GM21360 (cell line): ENCODE measurements around the gene FA2H.
"Not testable (repeated sequence)": the region's sequence is repeated elsewhere in the genome, so short reads cannot be mapped to it uniquely, and the experiment has no call there.

Source experiments
- ATAC-seq: cut with Tn5 transposase; IDR thresholded peaks from one replicate; pipeline ENCODE4 v1.9.1; 2021; ENCODE audit warnings: mild to moderate bottlenecking, moderate library complexity; ENCODE audit not compliant: unreplicated experiment

Gene FA2H

GRCh38 chr16:74770831-74771526 lies 3.6 kb downstream of the FA2H start:
- no peak for ATAC-seq

GRCh38 chr16:74769586-74770190 lies 4.9 kb downstream of the FA2H start:
- ATAC-seq, result no peak

- ATAC-seq, result no peak
These were observed 6.4 kb downstream of the FA2H start for GRCh38 chr16:74768239-74768638.

GRCh38 chr16:74767749-74768148 lies 6.9 kb downstream of the FA2H start:
- no peak for ATAC-seq

GRCh38 chr16:74766729-74767128 lies 7.9 kb downstream of the FA2H start:
- ATAC-seq, result no peak

- ATAC-seq, result not testable (repeated sequence)
These were observed 10.4 kb downstream of the FA2H start for GRCh38 chr16:74764184-74764583.

GRCh38 chr16:74761665-74762064 lies 13.0 kb downstream of the FA2H start:
- ATAC-seq, result no peak

GRCh38 chr16:74760007-74760767 lies 14.4 kb downstream of the FA2H start:
- ATAC-seq, result no peak

- ATAC-seq, result no peak
These were observed 15.1 kb downstream of the FA2H start for GRCh38 chr16:74759564-74759963.

GRCh38 chr16:74758801-74759200 lies 15.8 kb downstream of the FA2H start:
- ATAC-seq, result no peak

GRCh38 chr16:74757349-74757748 lies 17.3 kb downstream of the FA2H start:
- ATAC-seq, result no peak

GRCh38 chr16:74756203-74756602 lies 18.4 kb downstream of the FA2H start:
- ATAC-seq, result no peak

GRCh38 chr16:74753180-74753579 lies 21.4 kb downstream of the FA2H start:
- no peak for ATAC-seq

- ATAC-seq, result no peak
These were observed 21.9 kb downstream of the FA2H start for GRCh38 chr16:74752756-74753155.

GRCh38 chr16:74752258-74752657 lies 22.4 kb downstream of the FA2H start:
- ATAC-seq, result no peak

GRCh38 chr16:74751658-74752057 lies 23.0 kb downstream of the FA2H start:
- no peak for ATAC-seq

- ATAC-seq, result no peak
These were observed 25.1 kb downstream of the FA2H start for GRCh38 chr16:74749291-74750055.

GRCh38 chr16:74748616-74749026 lies 26.0 kb downstream of the FA2H start:
- ATAC-seq, result no peak

GRCh38 chr16:74747716-74748615 lies 26.7 kb downstream of the FA2H start:
- no peak for ATAC-seq

GRCh38 chr16:74745926-74746325 lies 28.7 kb downstream of the FA2H start:
- ATAC-seq, result no peak
